Chondrocyte (in vitro differentiated cells): ENCODE results near the gene FASLG. TPM values are rescaled to one million over a fixed set of nuclear protein-coding genes. Genes with fewer than 3 reads are reported as not detected.
A peak's percentile ranks its signal among the peaks of the same experiment; 100 is the strongest.

ENCODE experiments used
- DNase-seq: peaks from one replicate; pipeline ENCODE4 v3.0.0; 2021; ENCODE audit warnings: mixed read lengths, low spot score
- H3K27ac Mint-ChIP-seq: one replicate; pipeline ENCODE4 v1.8.0; 2021; ENCODE audit warnings: mild to moderate bottlenecking, moderate library complexity, mixed read lengths; ENCODE audit not compliant: unreplicated experiment
- H3K27me3 Mint-ChIP-seq: 2 replicates; pipeline ENCODE4 v1.8.0; 2021; ENCODE audit warnings: low read depth, mixed read lengths
- H3K36me3 Mint-ChIP-seq: 2 replicates; pipeline ENCODE4 v1.8.0; 2021; ENCODE audit warnings: low read depth, mixed read lengths
- H3K4me1 Mint-ChIP-seq: 2 replicates; pipeline ENCODE4 v1.8.0; 2021; ENCODE audit warnings: low read depth, mild to moderate bottlenecking, mixed read lengths
- H3K4me3 Mint-ChIP-seq: one replicate; pipeline ENCODE4 v1.8.0; 2021; ENCODE audit warnings: mild to moderate bottlenecking, moderate library complexity, mixed read lengths; ENCODE audit not compliant: unreplicated experiment
- H3K9me3 Mint-ChIP-seq: 2 replicates; pipeline ENCODE4 v1.8.0; 2021; ENCODE audit warnings: low read depth, mixed read lengths
- total RNA-seq: library from RNA; stranded (reverse); gene quantifications from 3 replicates; pipeline ENCODE4 v1.2.1, GENCODE V29; 2021
- TF ChIP-seq, protein P1 (sequence below): fragments of 200-600 bp; sonication (generic); IDR thresholded peaks from 2 replicates; pipeline ENCODE4 v1.5.0; 2021; ENCODE audit warnings: antibody characterized with exemption, mild to moderate bottlenecking, moderate library complexity

The FASLG gene
- total RNA-seq, 1 donor from 2014 or later, result not detected

DNA sequence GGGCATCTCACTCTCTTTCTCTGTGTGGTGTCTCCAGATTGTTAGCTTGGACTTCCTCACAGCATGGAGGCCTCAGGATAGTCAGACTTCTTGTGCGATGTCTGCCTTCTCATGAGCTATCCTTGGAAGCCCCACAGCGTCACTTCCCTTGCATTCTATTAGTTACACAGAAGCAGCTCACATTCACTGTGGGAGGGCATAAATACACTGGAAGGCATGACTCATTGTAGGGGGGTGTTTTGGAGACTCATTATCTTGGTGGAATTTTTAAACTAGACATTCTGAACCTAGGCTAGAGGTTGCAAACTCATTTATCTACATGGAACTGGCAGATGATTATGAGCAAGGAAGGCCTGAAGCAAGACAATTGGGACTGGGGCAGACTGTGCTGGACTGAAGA lies 21.4 kb upstream of the FASLG start:
- TF ChIP-seq, protein P1, sequence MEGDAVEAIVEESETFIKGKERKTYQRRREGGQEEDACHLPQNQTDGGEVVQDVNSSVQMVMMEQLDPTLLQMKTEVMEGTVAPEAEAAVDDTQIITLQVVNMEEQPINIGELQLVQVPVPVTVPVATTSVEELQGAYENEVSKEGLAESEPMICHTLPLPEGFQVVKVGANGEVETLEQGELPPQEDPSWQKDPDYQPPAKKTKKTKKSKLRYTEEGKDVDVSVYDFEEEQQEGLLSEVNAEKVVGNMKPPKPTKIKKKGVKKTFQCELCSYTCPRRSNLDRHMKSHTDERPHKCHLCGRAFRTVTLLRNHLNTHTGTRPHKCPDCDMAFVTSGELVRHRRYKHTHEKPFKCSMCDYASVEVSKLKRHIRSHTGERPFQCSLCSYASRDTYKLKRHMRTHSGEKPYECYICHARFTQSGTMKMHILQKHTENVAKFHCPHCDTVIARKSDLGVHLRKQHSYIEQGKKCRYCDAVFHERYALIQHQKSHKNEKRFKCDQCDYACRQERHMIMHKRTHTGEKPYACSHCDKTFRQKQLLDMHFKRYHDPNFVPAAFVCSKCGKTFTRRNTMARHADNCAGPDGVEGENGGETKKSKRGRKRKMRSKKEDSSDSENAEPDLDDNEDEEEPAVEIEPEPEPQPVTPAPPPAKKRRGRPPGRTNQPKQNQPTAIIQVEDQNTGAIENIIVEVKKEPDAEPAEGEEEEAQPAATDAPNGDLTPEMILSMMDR, result no peak
- H3K27me3 Mint-ChIP-seq, result no peaks in the 10 kb centered on the region
- H3K27ac Mint-ChIP-seq, result no peak overlapping the region
- DNase-seq, result no peak
- no peak overlapping the region for H3K4me3 Mint-ChIP-seq
- peaks cover 8% of the 10 kb centered on the region for H3K9me3 Mint-ChIP-seq
- H3K36me3 Mint-ChIP-seq, result peaks cover 4% of the 10 kb centered on the region
- peaks cover 26% of the 10 kb centered on the region for H3K4me1 Mint-ChIP-seq

DNA sequence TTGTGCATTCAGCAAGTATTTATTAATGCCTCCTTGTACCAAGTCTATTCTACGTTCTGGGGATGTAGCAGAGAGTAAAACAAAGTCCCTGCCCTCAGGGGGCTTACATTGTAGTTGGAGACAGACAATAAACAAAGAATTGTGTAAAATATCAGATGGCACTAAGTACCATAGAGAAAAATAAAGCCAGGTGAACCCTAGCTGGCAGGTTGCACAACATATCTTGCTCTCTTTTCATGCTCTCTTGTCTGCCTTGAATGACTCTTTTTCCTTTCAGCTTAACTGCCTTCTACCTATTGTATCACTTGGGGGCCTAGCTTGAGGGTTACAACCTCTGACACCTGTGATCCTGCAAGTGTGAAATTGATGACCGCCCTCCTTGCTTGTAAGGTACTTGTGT lies 20.7 kb upstream of the FASLG start:
- no peaks in the 10 kb centered on the region for H3K27me3 Mint-ChIP-seq
- TF ChIP-seq, protein P1, result no peak
- H3K36me3 Mint-ChIP-seq, result peaks cover 4% of the 10 kb centered on the region
- H3K4me1 Mint-ChIP-seq, result peaks cover 30% of the 10 kb centered on the region
- no peak for DNase-seq
- peaks cover 8% of the 10 kb centered on the region for H3K9me3 Mint-ChIP-seq
- H3K4me3 Mint-ChIP-seq, result no peak overlapping the region
- H3K27ac Mint-ChIP-seq, result no peak overlapping the region

DNA sequence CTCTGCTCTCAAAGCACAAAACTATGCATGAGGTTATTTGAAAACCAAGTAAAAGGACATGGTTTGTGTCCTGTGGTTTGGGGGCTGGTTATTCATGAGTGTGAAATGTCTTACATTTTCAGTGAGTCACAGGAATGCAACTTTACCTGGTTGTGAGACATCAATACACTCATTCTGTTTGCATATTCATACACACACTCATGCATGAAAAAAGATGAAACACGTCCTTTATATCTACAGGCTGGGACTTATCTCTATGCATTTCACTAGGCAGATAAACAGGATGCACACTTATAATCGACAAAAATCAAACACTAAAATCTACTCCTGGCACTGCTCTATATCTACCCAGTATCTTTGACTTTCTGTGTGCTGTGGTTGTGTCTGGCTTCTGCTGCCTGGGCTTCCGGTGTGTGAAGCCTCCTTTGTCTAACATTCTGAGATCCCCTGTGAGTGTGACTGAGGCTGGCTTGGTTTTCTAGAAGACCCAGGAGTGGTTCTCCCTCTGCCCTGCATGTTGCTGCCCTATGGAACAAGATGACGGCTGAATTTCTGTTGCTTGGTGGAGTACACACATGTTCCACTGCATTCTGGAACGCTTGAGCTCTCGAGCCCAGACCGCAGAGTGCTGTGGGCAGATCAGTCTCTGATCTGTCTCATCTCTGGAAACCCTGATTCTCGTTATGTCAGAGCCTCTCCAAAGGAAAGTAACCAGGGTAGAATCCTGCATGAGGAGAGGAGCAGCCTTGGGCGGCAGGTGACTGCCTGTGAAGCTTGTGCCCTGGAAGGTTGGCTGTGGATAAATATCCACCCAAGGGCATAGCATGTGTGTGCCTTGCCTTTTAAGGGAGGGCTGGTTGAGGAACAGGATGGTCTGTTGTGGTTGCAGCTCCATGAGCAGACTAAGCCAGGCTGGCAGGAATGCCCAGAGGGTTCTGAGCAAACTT lies 19.7 kb upstream of the FASLG start:
- Mint-ChIP-seq H3K4me1 (peaks cover 30% of the 10 kb centered on the region), H3K4me3 (no peak overlapping the region), H3K27ac (peak overlapping the region; percentile 61)

GRCh38 chr1:172640111-172640510 lies 18.8 kb upstream of the FASLG start:
- Mint-ChIP-seq H3K9me3 (peaks cover 8% of the 10 kb centered on the region), H3K4me3 (no peak overlapping the region), H3K27ac (no peak overlapping the region), H3K4me1 (peaks cover 30% of the 10 kb centered on the region), H3K36me3 (peaks cover 4% of the 10 kb centered on the region), H3K27me3 (no peaks in the 10 kb centered on the region)
- TF ChIP-seq, protein P1, result no peak
- no peak for DNase-seq

More for the DNA sequence above, 19.7 kb upstream of the FASLG start:
- Mint-ChIP-seq H3K9me3 (peaks cover 8% of the 10 kb centered on the region), H3K36me3 (peaks cover 4% of the 10 kb centered on the region), H3K27me3 (no peaks in the 10 kb centered on the region)
- TF ChIP-seq, protein P1, result no peak
- no peak for DNase-seq

- Mint-ChIP-seq H3K9me3 (peaks cover 8% of the 10 kb centered on the region), H3K27me3 (no peaks in the 10 kb centered on the region), H3K4me3 (no peak overlapping the region), H3K27ac (no peak overlapping the region), H3K36me3 (peaks cover 4% of the 10 kb centered on the region), H3K4me1 (peaks cover 30% of the 10 kb centered on the region)
- TF ChIP-seq, protein P1, result no peak
- no peak for DNase-seq
Observed at GRCh38 chr1:172641492-172641891, 17.4 kb upstream of the FASLG start.
